Activated naive CD8-positive, alpha-beta T cell (primary cell): Measurements from ENCODE around the gene RGS2.

Experiments used
- H3K27ac Mint-ChIP-seq: one replicate; pipeline ENCODE4 v1.8.0; 2021; ENCODE audit warnings: mixed read lengths
- H3K27me3 Mint-ChIP-seq: one replicate; pipeline ENCODE4 v1.8.0; 2021; ENCODE audit warnings: mixed read lengths
- H3K36me3 Mint-ChIP-seq: one replicate; pipeline ENCODE4 v1.8.0; 2021; ENCODE audit warnings: mixed read lengths
- H3K4me1 Mint-ChIP-seq: one replicate; pipeline ENCODE4 v1.8.0; 2021; ENCODE audit warnings: low read depth, mixed read lengths
- H3K4me3 Mint-ChIP-seq: one replicate; pipeline ENCODE4 v1.8.0; 2021; ENCODE audit warnings: mild to moderate bottlenecking, mixed read lengths
- H3K9me3 Mint-ChIP-seq: one replicate; pipeline ENCODE4 v1.8.0; 2021; ENCODE audit warnings: low read depth, mixed read lengths

RGS2 gene

GRCh38 chr1:192835116-192835515 is 26.3 kb downstream of the RGS2 start:
- H3K4me3 Mint-ChIP-seq, result no peak overlapping the region
- no peaks in the 10 kb centered on the region for H3K4me1 Mint-ChIP-seq
- no peak overlapping the region for H3K27ac Mint-ChIP-seq
- H3K27me3 Mint-ChIP-seq, result no peaks in the 10 kb centered on the region
- H3K9me3 Mint-ChIP-seq, result no peaks in the 10 kb centered on the region
- no peaks in the 10 kb centered on the region for H3K36me3 Mint-ChIP-seq

- H3K4me1 Mint-ChIP-seq, result no peaks in the 10 kb centered on the region
- H3K4me3 Mint-ChIP-seq, result no peak overlapping the region
- no peaks in the 10 kb centered on the region for H3K36me3 Mint-ChIP-seq
- H3K27ac Mint-ChIP-seq, result no peak overlapping the region
- no peaks in the 10 kb centered on the region for H3K9me3 Mint-ChIP-seq
- H3K27me3 Mint-ChIP-seq, result no peaks in the 10 kb centered on the region
Measured at GRCh38 chr1:192839162-192840066, 30.6 kb downstream of the RGS2 start.

DNA sequence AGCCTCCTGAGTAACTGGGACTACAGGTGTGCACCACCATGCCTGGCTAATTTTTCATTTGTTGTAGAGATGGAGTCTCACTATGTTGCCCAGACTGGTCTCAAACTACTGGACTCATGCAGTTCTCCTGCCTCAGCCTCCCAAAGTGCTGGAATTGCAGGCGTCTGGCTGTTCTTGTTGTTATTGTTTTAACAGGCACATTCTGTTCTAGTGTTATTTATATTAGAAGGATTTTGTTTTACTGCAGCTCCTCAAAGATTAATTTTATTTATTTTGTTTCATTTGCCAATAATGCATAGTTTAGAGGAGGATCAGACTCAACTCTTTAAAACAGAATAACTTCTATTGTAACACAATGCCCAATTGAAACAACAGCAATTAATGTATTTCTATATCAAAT is 35.5 kb downstream of the RGS2 start:
- H3K9me3 Mint-ChIP-seq, result no peaks in the 10 kb centered on the region
- no peaks in the 10 kb centered on the region for H3K4me1 Mint-ChIP-seq
- H3K36me3 Mint-ChIP-seq, result no peaks in the 10 kb centered on the region
- no peaks in the 10 kb centered on the region for H3K27me3 Mint-ChIP-seq
- no peak overlapping the region for H3K27ac Mint-ChIP-seq
- no peak overlapping the region for H3K4me3 Mint-ChIP-seq

DNA sequence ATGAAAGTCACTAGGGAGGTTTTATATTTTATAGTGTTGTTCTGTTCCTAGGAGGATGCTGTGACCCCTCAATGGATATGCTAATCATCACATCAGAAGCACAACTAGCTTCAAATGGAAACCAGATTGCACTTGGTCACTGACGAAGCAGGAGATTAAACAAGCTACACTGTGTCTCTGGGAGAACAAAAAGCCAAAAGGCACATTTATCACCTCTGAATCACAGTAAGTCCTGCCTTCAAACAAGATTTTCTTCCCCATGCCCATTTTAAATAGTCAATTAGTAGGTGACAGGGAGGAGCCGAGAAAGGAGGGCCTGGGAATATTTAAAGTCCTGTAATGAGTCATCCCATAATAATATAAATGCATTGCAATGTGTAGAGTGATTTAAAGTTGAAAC is 38.1 kb downstream of the RGS2 start:
- Mint-ChIP-seq H3K4me3 (no peak overlapping the region), H3K9me3 (no peaks in the 10 kb centered on the region), H3K27ac (no peak overlapping the region), H3K27me3 (peaks cover 3% of the 10 kb centered on the region), H3K4me1 (no peaks in the 10 kb centered on the region), H3K36me3 (no peaks in the 10 kb centered on the region)

- Mint-ChIP-seq H3K27me3 (peaks cover 3% of the 10 kb centered on the region), H3K4me3 (no peak overlapping the region), H3K4me1 (no peaks in the 10 kb centered on the region), H3K36me3 (no peaks in the 10 kb centered on the region), H3K9me3 (no peaks in the 10 kb centered on the region), H3K27ac (no peak overlapping the region)
Measured at GRCh38 chr1:192849011-192849410, 40.2 kb downstream of the RGS2 start.

GRCh38 chr1:192849442-192849841 is 40.6 kb downstream of the RGS2 start:
- Mint-ChIP-seq H3K4me3 (no peak overlapping the region), H3K27ac (no peak overlapping the region), H3K4me1 (no peaks in the 10 kb centered on the region)

GRCh38 chr1:192852001-192852947 is 43.4 kb downstream of the RGS2 start:
- Mint-ChIP-seq H3K27me3 (peaks cover 3% of the 10 kb centered on the region), H3K4me1 (no peaks in the 10 kb centered on the region), H3K36me3 (no peaks in the 10 kb centered on the region), H3K4me3 (no peak overlapping the region), H3K27ac (no peak overlapping the region), H3K9me3 (no peaks in the 10 kb centered on the region)

More at GRCh38 chr1:192849442-192849841, 40.6 kb downstream of the RGS2 start:
- peaks cover 3% of the 10 kb centered on the region for H3K27me3 Mint-ChIP-seq
- H3K36me3 Mint-ChIP-seq, result no peaks in the 10 kb centered on the region
- H3K9me3 Mint-ChIP-seq, result no peaks in the 10 kb centered on the region

DNA sequence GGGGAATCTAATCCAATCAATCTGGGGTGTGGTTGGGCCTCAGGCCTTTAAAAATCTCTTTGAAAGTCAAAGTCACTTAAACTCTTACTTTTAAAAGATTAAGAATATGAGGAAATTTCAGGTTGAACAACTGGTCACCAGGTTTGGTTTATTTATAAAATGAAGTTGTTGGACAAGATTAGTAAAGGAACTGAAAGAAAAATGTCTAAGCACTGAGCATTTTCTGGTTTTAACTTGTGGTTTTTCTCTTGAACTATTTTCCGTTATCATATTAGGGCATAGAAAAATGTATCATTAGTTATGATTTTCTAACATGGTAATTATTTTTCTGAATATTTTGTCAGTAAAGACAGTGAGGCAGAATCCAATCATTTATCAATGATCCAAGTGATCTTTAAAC is 49.6 kb downstream of the RGS2 start:
- no peaks in the 10 kb centered on the region for H3K9me3 Mint-ChIP-seq
- no peaks in the 10 kb centered on the region for H3K27me3 Mint-ChIP-seq
- no peaks in the 10 kb centered on the region for H3K4me1 Mint-ChIP-seq
- H3K27ac Mint-ChIP-seq, result no peak overlapping the region
- H3K4me3 Mint-ChIP-seq, result no peak overlapping the region
- no peaks in the 10 kb centered on the region for H3K36me3 Mint-ChIP-seq

- Mint-ChIP-seq H3K4me3 (no peak overlapping the region), H3K36me3 (no peaks in the 10 kb centered on the region), H3K9me3 (no peaks in the 10 kb centered on the region), H3K4me1 (no peaks in the 10 kb centered on the region), H3K27me3 (no peaks in the 10 kb centered on the region), H3K27ac (no peak overlapping the region)
Measured at GRCh38 chr1:192859808-192860207, 51.0 kb downstream of the RGS2 start.

GRCh38 chr1:192860478-192861185 is 51.8 kb downstream of the RGS2 start:
- no peaks in the 10 kb centered on the region for H3K9me3 Mint-ChIP-seq
- no peak overlapping the region for H3K4me3 Mint-ChIP-seq
- H3K27ac Mint-ChIP-seq, result no peak overlapping the region
- no peaks in the 10 kb centered on the region for H3K27me3 Mint-ChIP-seq
- H3K36me3 Mint-ChIP-seq, result no peaks in the 10 kb centered on the region
- H3K4me1 Mint-ChIP-seq, result no peaks in the 10 kb centered on the region

- Mint-ChIP-seq H3K27ac (no peak overlapping the region), H3K36me3 (no peaks in the 10 kb centered on the region), H3K27me3 (no peaks in the 10 kb centered on the region), H3K9me3 (no peaks in the 10 kb centered on the region), H3K4me3 (no peak overlapping the region), H3K4me1 (peaks cover 3% of the 10 kb centered on the region)
Measured at GRCh38 chr1:192861860-192862259, 53.0 kb downstream of the RGS2 start.
